IMR-90 (cell line): Measurements from ENCODE around the gene RNF14. TPM values are rescaled to one million over a fixed set of nuclear protein-coding genes. Genes with fewer than 3 reads are reported as not detected.
A peak's percentile ranks its signal among the peaks of the same experiment; 100 is the strongest.

Experiments used
- ATAC-seq: fragments of 200-7000 bp; cut with Tn5 transposase; 2 replicates; pipeline ENCODE4 v1.9.1; 2020; ENCODE audit warnings: low read depth, mild to moderate bottlenecking, moderate library complexity
- BruUV-seq: library from RNA; stranded (reverse); fragments of 400-500 nt; replicated peaks from 2 replicates; lab custom pipeline; 2021; lab: Mats Ljungman, UMichigan
- CTCF ChIA-PET: fragments of 300-600 bp; formaldehyde crosslinking; extraction: SDS; loops from one replicate; lab custom pipeline; 2021; ENCODE audit warnings: antibody characterized with exemption; lab: Yijun Ruan, JAX
- POLR2A ChIA-PET: fragments of 300-600 bp; sonication (Branson Sonifier 250); formaldehyde crosslinking; loops from one replicate; lab custom pipeline; 2022; ENCODE audit warnings: antibody characterized with exemption; ENCODE audit not compliant: unreplicated experiment; lab: Charles Lee
- DNase-seq: peaks from one replicate; pipeline ENCODE4 v3.0.0; 2013
- H2AFZ ChIP-seq: replicated peaks from 2 replicates; pipeline ENCODE3; 2013; ENCODE audit warnings: low read length, mild to moderate bottlenecking; ENCODE audit not compliant: poor library complexity
- H2AK5ac ChIP-seq: 2 replicates; pipeline ENCODE4 v1.6.1; 2013; ENCODE audit warnings: low read depth, low read length, inconsistent platforms
- H2AK9ac ChIP-seq: replicated peaks from 2 replicates; pipeline ENCODE3; 2013; ENCODE audit warnings: mild to moderate bottlenecking, low read depth, low read length, moderate library complexity; ENCODE audit not compliant: poor library complexity
- H2BK120ac ChIP-seq: 2 replicates; pipeline ENCODE4 v1.6.1; 2013; ENCODE audit warnings: low read depth, low read length, inconsistent platforms
- H2BK15ac ChIP-seq: 3 replicates; pipeline ENCODE4 v1.6.1; 2013; ENCODE audit warnings: low read depth, low read length, inconsistent platforms
- H2BK20ac ChIP-seq: 2 replicates; pipeline ENCODE4 v1.6.1; 2013; ENCODE audit warnings: low read depth, mild to moderate bottlenecking, inconsistent platforms, low read length, moderate library complexity
- H2BK5ac ChIP-seq: 2 replicates; pipeline ENCODE4 v1.6.1; 2013; ENCODE audit warnings: mild to moderate bottlenecking, low read depth, low read length, inconsistent platforms; ENCODE audit not compliant: poor library complexity, severe bottlenecking
- H3K14ac ChIP-seq: replicated peaks from 2 replicates; pipeline ENCODE4 v1.6.1; 2013; ENCODE audit warnings: low read depth, low read length, inconsistent platforms
- H3K18ac ChIP-seq: 2 replicates; pipeline ENCODE4 v1.6.1; 2013; ENCODE audit warnings: low read depth, low read length, control low read depth
- H3K23ac ChIP-seq: 2 replicates; pipeline ENCODE4 v1.6.1; 2013; ENCODE audit warnings: low read depth, low read length, inconsistent platforms
- H3K27ac ChIP-seq: 2 replicates; pipeline ENCODE4 v1.5.1; 2013; ENCODE audit warnings: mild to moderate bottlenecking, control low read depth, low read length; ENCODE audit not compliant: insufficient read depth
- H3K27me3 ChIP-seq: 2 replicates; pipeline ENCODE4 v1.6.1; 2013; ENCODE audit warnings: low read length; ENCODE audit not compliant: control insufficient read depth, insufficient read depth
- H3K36me3 ChIP-seq: 2 replicates; pipeline ENCODE4 v1.6.1; 2013; ENCODE audit warnings: low read length, mixed read lengths; ENCODE audit not compliant: control insufficient read depth, insufficient read depth
- H3K4ac ChIP-seq: 2 replicates; pipeline ENCODE4 v1.6.1; 2013; ENCODE audit warnings: low read depth, low read length, inconsistent platforms
- H3K4me1 ChIP-seq: 2 replicates; pipeline ENCODE4 v1.6.1; 2013; ENCODE audit warnings: low read length, mixed read lengths; ENCODE audit not compliant: control insufficient read depth, insufficient read depth
- H3K4me2 ChIP-seq: 2 replicates; pipeline ENCODE4 v1.6.1; 2013; ENCODE audit warnings: low read depth, mild to moderate bottlenecking, control low read depth, low read length, moderate library complexity
- H3K4me3 ChIP-seq: 2 replicates; pipeline ENCODE4 v1.5.1; 2013; ENCODE audit warnings: low read depth, mild to moderate bottlenecking, control low read depth, low read length, moderate library complexity; ENCODE audit not compliant: insufficient read depth
- H3K56ac ChIP-seq: 2 replicates; pipeline ENCODE4 v1.6.1; 2013; ENCODE audit warnings: low read length, inconsistent platforms; ENCODE audit not compliant: insufficient read depth; ENCODE audit errors: extremely low read depth
- H3K79me1 ChIP-seq, 2 experiments: 2 replicates each; pipeline ENCODE4 v1.6.1; 2013; ENCODE audit warnings: low read length in 2 of 2, inconsistent platforms in 1 of 2, low read depth in 1 of 2
- H3K9ac ChIP-seq: 2 replicates; pipeline ENCODE4 v1.6.1; 2013; ENCODE audit warnings: low read depth, low read length, control low read depth
- H3K9me1 ChIP-seq: 2 replicates; pipeline ENCODE4 v1.6.1; 2013; ENCODE audit warnings: low read length, inconsistent platforms; ENCODE audit not compliant: insufficient read depth
- H3K9me3 ChIP-seq: 2 replicates; pipeline ENCODE4 v1.6.1; 2013; ENCODE audit warnings: low read length; ENCODE audit not compliant: control insufficient read depth, insufficient read depth
- H4K20me1 ChIP-seq: 2 replicates; pipeline ENCODE4 v1.6.1; 2013; ENCODE audit warnings: low read length, inconsistent platforms; ENCODE audit not compliant: insufficient read depth
- H4K5ac ChIP-seq: 2 replicates; pipeline ENCODE4 v1.6.1; 2013; ENCODE audit warnings: mild to moderate bottlenecking, low read depth, low read length, control low read depth
- H4K8ac ChIP-seq, 2 experiments: 2 replicates each; pipeline ENCODE4 v1.6.1; 2013; ENCODE audit warnings: low read depth in 2 of 2, low read length in 2 of 2, control low read depth in 1 of 2, inconsistent platforms in 1 of 2
- H4K91ac ChIP-seq: 2 replicates; pipeline ENCODE4 v1.6.1; 2013; ENCODE audit warnings: low read depth, low read length, inconsistent platforms; ENCODE audit not compliant: insufficient read depth
- CEBPB ChIP-seq: IDR thresholded peaks from 2 replicates; pipeline ENCODE4 v1.6.1; 2012; ENCODE audit warnings: low read depth, low read length, improper control_type of control experiment
- CHD1 ChIP-seq: IDR thresholded peaks from 2 replicates; pipeline ENCODE4 v1.6.1; 2012; ENCODE audit warnings: low read depth, low read length, improper control_type of control experiment
- MAFK ChIP-seq: IDR thresholded peaks from 2 replicates; pipeline ENCODE4 v1.6.1; 2012; ENCODE audit warnings: low read depth, low read length, improper control_type of control experiment
- POLR2A ChIP-seq: IDR thresholded peaks from 2 replicates; pipeline ENCODE4 v1.6.1; 2012; ENCODE audit warnings: mild to moderate bottlenecking, low read depth, low read length
- RAD21 ChIP-seq: IDR thresholded peaks from 2 replicates; pipeline ENCODE4 v1.6.1; 2012; ENCODE audit warnings: low read length, improper control_type of control experiment
- RCOR1 ChIP-seq: IDR thresholded peaks from 2 replicates; pipeline ENCODE4 v1.6.1; 2012; ENCODE audit warnings: mild to moderate bottlenecking, low read length, improper control_type of control experiment; ENCODE audit not compliant: insufficient replicate concordance
- SMC3 ChIP-seq: fragments of 150-350 bp; IDR thresholded peaks from 2 replicates; pipeline ENCODE4 v1.6.1; 2016; ENCODE audit warnings: low read depth, mild to moderate bottlenecking, antibody characterized with exemption, low read length, moderate library complexity
- WGBS, 2 experiments: methylation state at CpG; one replicate each; pipeline versions ENCODE4 v1.1.5 to v1.1.7; 2013; ENCODE audit warnings: missing lambda C conversion rate in 2 of 2; ENCODE audit not compliant: insufficient read length in 1 of 2; ENCODE audit errors: extremely low coverage in 2 of 2; 5-methylcytosine and 5-hydroxymethylcytosine counted together
- dilution Hi-C: fragments of 300-500 bp; cut with HindIII; formaldehyde crosslinking; loops from one replicate; pipeline ENCODE4 v1.14.3; 2018; ENCODE audit warnings: low sequenced_read_pairs; ENCODE audit not compliant: unreplicated experiment
- in situ Hi-C: fragments of 300-500 bp; cut with MboI; formaldehyde crosslinking; loops from 3 replicates; pipeline ENCODE4 v1.14.3; 2019; ENCODE audit warnings: low sequenced_read_pairs, inconsistent platforms, mixed read lengths
- intact Hi-C: fragments of 100-400 bp; cut with micrococcal nuclease; formaldehyde crosslinking; loops from 2 replicates; pipeline ENCODE4 v1.10.0; 2022
- polyA plus RNA-seq, 3 experiments: library from polyadenylated mRNA; depleted of rRNA; stranded (reverse); fragments of >200 nt; gene quantifications; 2 replicates each; pipeline ENCODE4 v1.2.3, GENCODE V29; 2012; ENCODE audit warnings: low replicate concordance in 1 of 3
- total RNA-seq: library from RNA; depleted of rRNA; stranded (reverse); fragments of >200 nt; gene quantifications from 2 replicates; pipeline ENCODE4 v1.2.3, GENCODE V29; 2012
- TF ChIP-seq, protein P1 (sequence below): fragments of 150-350 bp; IDR thresholded peaks from 2 replicates; pipeline ENCODE4 v1.6.1; 2016; ENCODE audit warnings: low read depth, mild to moderate bottlenecking, low read length, moderate library complexity, borderline replicate concordance
- TF ChIP-seq, protein P2 (sequence below): conservative IDR thresholded peaks from 2 replicates; pipeline ENCODE4 v1.5.1; 2012; ENCODE audit warnings: mild to moderate bottlenecking, low read depth, low read length, improper control_type of control experiment

Gene RNF14
- total and polyA plus RNA-seq, 2 of the 4 experiments (the other 2 are of a cell fraction): 36.1 to 106 TPM

DNA sequence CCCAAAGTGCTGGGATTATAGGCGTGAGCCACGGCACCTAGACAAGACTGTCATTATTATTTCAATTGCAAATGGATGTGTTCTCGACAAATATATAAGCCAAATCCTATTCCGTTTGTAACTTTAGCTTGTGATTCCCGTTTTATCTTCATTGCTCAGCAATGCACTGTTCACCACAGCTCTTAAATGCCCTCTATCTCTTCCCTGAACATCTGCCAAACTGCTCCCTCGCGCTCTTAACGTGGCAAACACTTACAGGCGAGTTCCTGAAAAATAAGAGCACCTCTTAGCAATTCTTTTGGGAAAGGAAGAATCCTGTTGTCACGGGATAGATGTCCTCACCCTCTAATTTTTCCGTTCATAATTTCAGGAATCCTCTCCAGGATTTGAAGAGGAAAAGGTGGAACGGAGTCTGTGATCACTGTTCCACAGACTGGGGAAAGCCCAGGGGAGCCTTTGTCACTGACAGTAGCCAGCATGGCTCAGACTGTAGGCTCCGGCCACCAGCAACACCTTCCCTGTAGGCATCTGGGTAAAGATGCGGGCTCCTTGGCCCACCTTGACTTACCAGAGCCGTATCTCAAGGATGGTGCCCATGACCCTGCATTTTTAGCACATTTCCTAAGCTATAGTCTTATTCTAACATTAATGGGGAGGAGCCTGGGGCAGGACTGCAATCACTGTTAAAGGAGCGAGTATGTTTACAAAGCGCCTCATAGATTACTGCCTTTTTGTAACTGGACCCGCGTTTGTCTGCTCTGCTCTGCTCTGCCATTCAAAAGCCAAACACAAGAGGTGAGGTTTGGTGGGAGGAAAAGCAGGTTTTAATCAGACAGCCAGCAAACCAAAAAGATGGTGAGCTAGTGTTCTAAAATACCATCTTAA is 64.1 kb downstream of the RNF14 start:
- BruUV-seq: no TSS peak

More for the DNA sequence above, 64.1 kb downstream of the RNF14 start:
- 52% methylated on average over 5 of the region's 19 CpGs; no CpG with 5 or more reads in 1 of the 2 experiments for WGBS, 2 experiments
- Histone ChIP-seq H3K4me3 (no peak overlapping the region), H3K79me1 (no peaks in the 10 kb centered on the region), H2BK15ac (no peak overlapping the region), H4K20me1 (no peaks in the 10 kb centered on the region), H3K56ac (no peak overlapping the region), H2AFZ (no peak overlapping the region), H3K4me2 (no peak overlapping the region), H2BK120ac (no peak overlapping the region), H2BK5ac (no peak overlapping the region), H3K23ac (no peak overlapping the region), H3K9ac (no peak overlapping the region), H3K9me3 (no peaks in the 10 kb centered on the region), H4K91ac (no peak overlapping the region), H2AK9ac (peak overlapping the region; percentile 37), H3K9me1 (no peaks in the 10 kb centered on the region), H3K36me3 (no peaks in the 10 kb centered on the region), H3K18ac (no peak overlapping the region), H4K8ac (no peak overlapping the region), H3K27ac (no peak overlapping the region), H3K14ac (no peak overlapping the region), H3K4ac (no peak overlapping the region), H2BK20ac (no peak overlapping the region), H4K5ac (no peak overlapping the region), H3K27me3 (peaks cover 23% of the 10 kb centered on the region), H2AK5ac (no peak overlapping the region), H3K4me1 (no peaks in the 10 kb centered on the region)
- dilution Hi-C loops: no loop called here
- TF ChIP-seq CHD1 (no peak), RCOR1 (no peak), SMC3 (no peak), POLR2A (no peak), RAD21 (no peak), CEBPB (no peak), MAFK (no peak)
- TF ChIP-seq, protein P1, sequence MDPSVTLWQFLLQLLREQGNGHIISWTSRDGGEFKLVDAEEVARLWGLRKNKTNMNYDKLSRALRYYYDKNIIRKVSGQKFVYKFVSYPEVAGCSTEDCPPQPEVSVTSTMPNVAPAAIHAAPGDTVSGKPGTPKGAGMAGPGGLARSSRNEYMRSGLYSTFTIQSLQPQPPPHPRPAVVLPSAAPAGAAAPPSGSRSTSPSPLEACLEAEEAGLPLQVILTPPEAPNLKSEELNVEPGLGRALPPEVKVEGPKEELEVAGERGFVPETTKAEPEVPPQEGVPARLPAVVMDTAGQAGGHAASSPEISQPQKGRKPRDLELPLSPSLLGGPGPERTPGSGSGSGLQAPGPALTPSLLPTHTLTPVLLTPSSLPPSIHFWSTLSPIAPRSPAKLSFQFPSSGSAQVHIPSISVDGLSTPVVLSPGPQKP: no peak
- TF ChIP-seq, protein P2, sequence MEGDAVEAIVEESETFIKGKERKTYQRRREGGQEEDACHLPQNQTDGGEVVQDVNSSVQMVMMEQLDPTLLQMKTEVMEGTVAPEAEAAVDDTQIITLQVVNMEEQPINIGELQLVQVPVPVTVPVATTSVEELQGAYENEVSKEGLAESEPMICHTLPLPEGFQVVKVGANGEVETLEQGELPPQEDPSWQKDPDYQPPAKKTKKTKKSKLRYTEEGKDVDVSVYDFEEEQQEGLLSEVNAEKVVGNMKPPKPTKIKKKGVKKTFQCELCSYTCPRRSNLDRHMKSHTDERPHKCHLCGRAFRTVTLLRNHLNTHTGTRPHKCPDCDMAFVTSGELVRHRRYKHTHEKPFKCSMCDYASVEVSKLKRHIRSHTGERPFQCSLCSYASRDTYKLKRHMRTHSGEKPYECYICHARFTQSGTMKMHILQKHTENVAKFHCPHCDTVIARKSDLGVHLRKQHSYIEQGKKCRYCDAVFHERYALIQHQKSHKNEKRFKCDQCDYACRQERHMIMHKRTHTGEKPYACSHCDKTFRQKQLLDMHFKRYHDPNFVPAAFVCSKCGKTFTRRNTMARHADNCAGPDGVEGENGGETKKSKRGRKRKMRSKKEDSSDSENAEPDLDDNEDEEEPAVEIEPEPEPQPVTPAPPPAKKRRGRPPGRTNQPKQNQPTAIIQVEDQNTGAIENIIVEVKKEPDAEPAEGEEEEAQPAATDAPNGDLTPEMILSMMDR: no peak
- peak; percentile 71 for ATAC-seq
- ChIA-PET POLR2A (no interaction called here), CTCF (no interaction called here)
- intact Hi-C loops: no loop called here
- DNase-seq: no peak
- in situ Hi-C loops: no loop called here
